Adrenal gland (tissue), 12 donors: ENCODE measurements around the gene GPR158. TPM values are rescaled to one million over a fixed set of nuclear protein-coding genes. Genes with fewer than 3 reads are reported as not detected.

Experiments used
- DNase-seq, 7 donors: peaks; one replicate each; pipeline ENCODE4 v3.0.0-alpha.2; 2019 to 2020
- H3K27ac ChIP-seq, 5 donors: fragments of 200-600 bp; sonication (generic) in 4 of 5; 1 replicate in 3 of 5; 2 replicates in 2 of 5; pipeline versions ENCODE4 v1.5.1 to v1.8.0; 2016 to 2020; ENCODE audit warnings: mild to moderate bottlenecking in 1 of 5
- H3K27me3 ChIP-seq: fragments of 200-600 bp; 2 replicates; pipeline ENCODE4 v1.8.0; 2021
- H3K36me3 ChIP-seq, 2 donors: fragments of 200-600 bp; replicated peaks in 1 of 2; 1 replicate in 1 of 2; 2 replicates in 1 of 2; pipeline versions ENCODE4 v1.5.1 to v1.8.0; 2018 to 2022
- H3K4me1 ChIP-seq, 2 donors: fragments of 200-600 bp; replicated peaks in 1 of 2; 1 replicate in 1 of 2; 2 replicates in 1 of 2; pipeline versions ENCODE4 v1.5.1 to v1.8.0; 2018 to 2021
- H3K4me3 ChIP-seq, 4 donors: fragments of 200-600 bp; sonication (generic) in 3 of 4; one replicate each; pipeline ENCODE4 v1.5.1; 2016 to 2018
- H3K9me3 ChIP-seq, 3 donors: fragments of 200-600 bp; sonication (generic) in 1 of 3; replicated peaks in 1 of 3; 1 replicate in 2 of 3; 2 replicates in 1 of 3; pipeline versions ENCODE4 v1.5.1 to v1.8.0; 2016 to 2021
- CTCF ChIP-seq, 6 experiments: fragments of 450-650 bp in 4 of 6; fragments of 200-600 bp in 2 of 6; sonication (generic) in 1 of 6; IDR thresholded peaks; 1 replicate in 5 of 6; 2 replicates in 1 of 6; pipeline versions ENCODE4 v1.5.1 to v1.8.0; 2016 to 2021; ENCODE audit warnings: antibody characterized with exemption in 6 of 6, mild to moderate bottlenecking in 2 of 6, moderate library complexity in 1 of 6
- POLR2A ChIP-seq, 2 donors: fragments of 450-650 bp; IDR thresholded peaks; one replicate each; pipeline ENCODE4 v1.6.1; 2017; ENCODE audit warnings: antibody characterized with exemption in 2 of 2, mild to moderate bottlenecking in 2 of 2, moderate library complexity in 1 of 2
- WGBS, 4 donors: extraction: QIAGEN DNeasy Blood & Tissue Kit in 2 of 4; methylation state at CpG; one replicate each; pipeline versions ENCODE4 v1.1.5 to v1.1.7; 2013 to 2017; 5-methylcytosine and 5-hydroxymethylcytosine counted together
- intact Hi-C, 2 donors: fragments of 100-400 bp; cut with DNase I; formaldehyde crosslinking; loops; one replicate each; pipeline versions ENCODE4 v1.14.1 to v1.15.0; 2022 to 2023
- polyA plus RNA-seq, 3 donors: library from polyadenylated mRNA; stranded (reverse); fragments of 200-250 nt in 2 of 3; fragments of 350-450 nt in 1 of 3; fragmentation: Illumina TruSeq in 1 of 3; extraction: RNeasy Lipid Tissue Mini Kit (QIAGEN cat#74804) in 1 of 3; gene quantifications; one replicate each; pipeline ENCODE4 v1.2.3, GENCODE V29; 2013 to 2014
- total RNA-seq, 9 donors: library from RNA; depleted of rRNA in 4 of 9; stranded (reverse); fragments of >200 nt in 4 of 9; fragments of 120-200 nt in 1 of 9; fragmentation: NEBNext Ultra II Directional in 1 of 9; extraction: Animal tissue kit (Norgen Biotek cat#: 25700) in 1 of 9; gene quantifications; one replicate each; pipeline versions ENCODE4 v1.1.0 to v1.2.4, GENCODE V29; 2013 to 2023
- donor health status: healthy with polysubstance abuse.
- donor health status: Bipolar disorder and iron deficiency.
- donor health status: DM: yes; HTN: yes; CAD: no.
- donor health status: DM: no; HTN: no; CAD: no.
- donor health status: DM: no; HTN: no; CAD: no.
- donor health status: DM: yes; HTN: yes; CAD: no.

Gene GPR158
- total and polyA plus RNA-seq, 12 donors: 0.04 to 2.5 (median 0.94) TPM; not detected in 2

GRCh38 chr10:25632802-25633201 lies 458.0 kb downstream of the GPR158 start:
- Histone ChIP-seq H3K27me3 (no peaks in the 10 kb centered on the region), H3K4me3 (no peak overlapping the region), H3K9me3 (no peaks in the 10 kb centered on the region), H3K27ac (no peak overlapping the region), H3K4me1 (no peaks in the 10 kb centered on the region), H3K36me3 (no peaks in the 10 kb centered on the region)
- DNase-seq: no peak
- TF ChIP-seq CTCF (IDR thresholded peaks at IDR 0.05) (no peak), POLR2A (IDR thresholded peaks at IDR 0.05) (no peak)
- WGBS, 4 donors: 82 to 91% (median 88%) methylated on average over 5 of the region's 5 CpGs
- intact Hi-C loops: no loop called here

GRCh38 chr10:25633542-25633941 lies 458.7 kb downstream of the GPR158 start:
- H3K36me3 ChIP-seq: no peaks in the 10 kb centered on the region
- H3K27me3 ChIP-seq: no peaks in the 10 kb centered on the region
- no peak for DNase-seq
- no peak overlapping the region for H3K4me3 ChIP-seq
- no peaks in the 10 kb centered on the region for H3K9me3 ChIP-seq
- H3K27ac ChIP-seq: no peak overlapping the region
- 81 to 91% (median 83%) methylated on average over 2 of the region's 2 CpGs for WGBS, 4 donors
- TF ChIP-seq CTCF (IDR thresholded peaks at IDR 0.05) (no peak), POLR2A (IDR thresholded peaks at IDR 0.05) (no peak)
- H3K4me1 ChIP-seq: no peaks in the 10 kb centered on the region
- intact Hi-C loops: no loop called here

- Histone ChIP-seq H3K36me3 (no peaks in the 10 kb centered on the region), H3K4me3 (no peak overlapping the region), H3K4me1 (no peaks in the 10 kb centered on the region), H3K27ac (no peak overlapping the region), H3K9me3 (no peaks in the 10 kb centered on the region), H3K27me3 (no peaks in the 10 kb centered on the region)
- TF ChIP-seq CTCF (IDR thresholded peaks at IDR 0.05) (no peak), POLR2A (IDR thresholded peaks at IDR 0.05) (no peak)
- intact Hi-C loops: no loop called here
- 82 to 95% (median 90%) methylated on average over 2 of the region's 2 CpGs for WGBS, 4 donors
- no peak for DNase-seq
These were observed 464.8 kb downstream of the GPR158 start for GRCh38 chr10:25639646-25640045.

- no peaks in the 10 kb centered on the region for H3K4me1 ChIP-seq
- no peaks in the 10 kb centered on the region for H3K36me3 ChIP-seq
- no peak overlapping the region for H3K27ac ChIP-seq
- H3K4me3 ChIP-seq: no peak overlapping the region
- 31 to 38% (median 33%) methylated on average over 1 of the region's 1 CpG for WGBS, 4 donors
- H3K27me3 ChIP-seq: no peaks in the 10 kb centered on the region
- no peaks in the 10 kb centered on the region for H3K9me3 ChIP-seq
- no peak for DNase-seq
- TF ChIP-seq CTCF (IDR thresholded peaks at IDR 0.05) (no peak), POLR2A (IDR thresholded peaks at IDR 0.05) (no peak)
- intact Hi-C loops: no loop called here
These were observed 466.8 kb downstream of the GPR158 start for GRCh38 chr10:25641595-25641994.
